HEK293 (cell line): Measurements from ENCODE around the gene KANSL1.

Source experiments
- CTCF ChIA-PET: fragments of 350-600 bp; formaldehyde crosslinking; extraction: SDS; loops from one replicate; lab custom pipeline; 2021; ENCODE audit warnings: antibody characterized with exemption; lab: Yijun Ruan, JAX
- POLR2A ChIA-PET: fragments of 300-600 bp; formaldehyde crosslinking; extraction: SDS; loops from one replicate; lab custom pipeline; 2020; ENCODE audit warnings: antibody characterized with exemption, inconsistent platforms; lab: Yijun Ruan, JAX
- H3K27ac ChIP-seq: fragments of 200-500 bp; sonication (Bioruptor generic); 2 replicates; pipeline ENCODE4 v1.5.1; 2014; ENCODE audit warnings: low read depth, low read length, control low read depth, inconsistent platforms; ENCODE audit errors: extremely low read depth
- H3K36me3 ChIP-seq, 2 experiments: fragments of 200-500 bp in 1 of 2; sonication (Bioruptor generic) in 1 of 2; 1 replicate in 1 of 2; 2 replicates in 1 of 2; pipeline ENCODE4 v1.5.1; 2014 to 2017; ENCODE audit warnings: inconsistent platforms in 2 of 2, low read length in 2 of 2; ENCODE audit not compliant: control insufficient read depth in 2 of 2, insufficient read depth in 1 of 2
- H3K4me1 ChIP-seq: fragments of 200-500 bp; sonication (Bioruptor generic); 2 replicates; pipeline ENCODE4 v1.5.1; 2014; ENCODE audit warnings: mild to moderate bottlenecking, low read length, inconsistent platforms; ENCODE audit not compliant: control insufficient read depth, insufficient read depth
- H3K4me3 ChIP-seq: 2 replicates; pipeline ENCODE4 v1.5.1; 2011; ENCODE audit warnings: low read depth, mild to moderate bottlenecking, control low read depth, low read length, moderate library complexity
- H3K9me3 ChIP-seq: fragments of 200-500 bp; sonication (Bioruptor generic); 2 replicates; pipeline ENCODE4 v1.5.1; 2014; ENCODE audit warnings: low read depth, low read length, inconsistent platforms; ENCODE audit not compliant: control insufficient read depth, insufficient read depth
- MZF1 ChIP-seq: fragments of 450-650 bp; formaldehyde crosslinking; IDR thresholded peaks from 2 replicates; pipeline ENCODE4 v1.5.1; 2017; ENCODE audit warnings: missing biosample characterization, missing genetic modification characterization, borderline replicate concordance
- RBAK ChIP-seq: fragments of 450-650 bp; formaldehyde crosslinking; IDR thresholded peaks from 2 replicates; pipeline ENCODE4 v1.5.1; 2016; ENCODE audit warnings: missing biosample characterization, missing genetic modification characterization
- SP3 ChIP-seq: fragments of 450-650 bp; formaldehyde crosslinking; IDR thresholded peaks from 2 replicates; pipeline ENCODE4 v1.5.1; 2016; ENCODE audit warnings: missing biosample characterization, missing genetic modification characterization
- ZBTB21 ChIP-seq: fragments of 450-650 bp; formaldehyde crosslinking; IDR thresholded peaks from 2 replicates; pipeline ENCODE4 v1.5.1; 2017; ENCODE audit warnings: missing biosample characterization, missing genetic modification characterization
- ZNF10 ChIP-seq: fragments of 450-650 bp; formaldehyde crosslinking; IDR thresholded peaks from 2 replicates; pipeline ENCODE4 v1.5.1; 2017; ENCODE audit warnings: missing biosample characterization, missing genetic modification characterization
- ZNF16 ChIP-seq: fragments of 450-650 bp; formaldehyde crosslinking; IDR thresholded peaks from 2 replicates; pipeline ENCODE4 v1.5.1; 2016; ENCODE audit warnings: low read depth, missing biosample characterization, missing genetic modification characterization
- ZNF184 ChIP-seq: fragments of 450-650 bp; IDR thresholded peaks from 2 replicates; pipeline ENCODE4 v1.5.1; 2018; ENCODE audit warnings: missing biosample characterization, mild to moderate bottlenecking, missing genetic modification characterization
- ZNF223 ChIP-seq: fragments of 450-650 bp; formaldehyde crosslinking; IDR thresholded peaks from 2 replicates; pipeline ENCODE4 v1.5.1; 2016; ENCODE audit warnings: missing biosample characterization, missing genetic modification characterization
- ZNF426 ChIP-seq: fragments of 450-650 bp; formaldehyde crosslinking; IDR thresholded peaks from 2 replicates; pipeline ENCODE4 v1.5.1; 2017; ENCODE audit warnings: missing biosample characterization, missing genetic modification characterization, mild to moderate bottlenecking, inconsistent platforms, moderate library complexity
- ZNF600 ChIP-seq: fragments of 450-650 bp; formaldehyde crosslinking; IDR thresholded peaks from 2 replicates; pipeline ENCODE4 v1.5.1; 2016; ENCODE audit warnings: missing biosample characterization, missing genetic modification characterization
- ZNF610 ChIP-seq: fragments of 450-650 bp; formaldehyde crosslinking; IDR thresholded peaks from 2 replicates; pipeline ENCODE4 v1.5.1; 2016; ENCODE audit warnings: missing biosample characterization, missing genetic modification characterization, borderline replicate concordance
- ZNF707 ChIP-seq: fragments of 450-650 bp; formaldehyde crosslinking; IDR thresholded peaks from 2 replicates; pipeline ENCODE4 v1.5.1; 2016; ENCODE audit warnings: missing biosample characterization, missing genetic modification characterization
- TF ChIP-seq, protein P1 (sequence below): fragments of 450-650 bp; formaldehyde crosslinking; optimal IDR thresholded peaks from 2 replicates; pipeline ENCODE3; 2016; ENCODE audit warnings: missing biosample characterization, mild to moderate bottlenecking, missing genetic modification characterization
- TF ChIP-seq, protein P2 (sequence below): fragments of 450-650 bp; formaldehyde crosslinking; IDR thresholded peaks from 2 replicates; pipeline ENCODE4 v1.5.1; 2016; ENCODE audit warnings: missing biosample characterization, missing genetic modification characterization
- TF ChIP-seq, protein P3 (sequence below): fragments of 450-650 bp; formaldehyde crosslinking; IDR thresholded peaks from 2 replicates; pipeline ENCODE4 v1.5.1; 2016; ENCODE audit warnings: missing biosample characterization, missing genetic modification characterization, borderline replicate concordance
- TF ChIP-seq, protein P4 (sequence below): fragments of 450-650 bp; formaldehyde crosslinking; IDR thresholded peaks from 2 replicates; pipeline ENCODE4 v1.5.1; 2016; ENCODE audit warnings: missing biosample characterization, missing genetic modification characterization, borderline replicate concordance
- TF ChIP-seq, protein P5 (sequence below): fragments of 450-650 bp; formaldehyde crosslinking; IDR thresholded peaks from 2 replicates; pipeline ENCODE4 v1.5.1; 2016; ENCODE audit warnings: missing biosample characterization, missing genetic modification characterization

Gene KANSL1

DNA sequence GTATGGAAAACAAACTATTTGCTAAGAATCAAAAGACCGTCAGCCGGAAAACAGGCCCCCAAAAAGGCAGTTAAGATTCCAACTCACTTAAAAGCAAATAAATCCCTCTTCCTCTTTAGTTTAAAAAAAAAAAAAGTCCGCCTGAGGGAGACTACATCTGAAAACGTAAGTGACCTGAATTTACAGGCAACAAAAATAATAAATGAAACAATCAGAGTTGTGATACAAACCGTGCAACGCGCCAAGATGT lies 1.1 kb downstream of the KANSL1 start:
- TF ChIP-seq SP3 (tag by site-specific recombination): no peak
- TF ChIP-seq, protein P1, sequence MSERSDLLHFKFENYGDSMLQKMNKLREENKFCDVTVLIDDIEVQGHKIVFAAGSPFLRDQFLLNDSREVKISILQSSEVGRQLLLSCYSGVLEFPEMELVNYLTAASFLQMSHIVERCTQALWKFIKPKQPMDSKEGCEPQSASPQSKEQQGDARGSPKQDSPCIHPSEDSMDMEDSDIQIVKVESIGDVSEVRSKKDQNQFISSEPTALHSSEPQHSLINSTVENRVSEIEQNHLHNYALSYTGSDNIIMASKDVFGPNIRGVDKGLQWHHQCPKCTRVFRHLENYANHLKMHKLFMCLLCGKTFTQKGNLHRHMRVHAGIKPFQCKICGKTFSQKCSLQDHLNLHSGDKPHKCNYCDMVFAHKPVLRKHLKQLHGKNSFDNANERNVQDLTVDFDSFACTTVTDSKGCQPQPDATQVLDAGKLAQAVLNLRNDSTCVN (tag by site-specific recombination): no peak
- TF ChIP-seq, protein P2, sequence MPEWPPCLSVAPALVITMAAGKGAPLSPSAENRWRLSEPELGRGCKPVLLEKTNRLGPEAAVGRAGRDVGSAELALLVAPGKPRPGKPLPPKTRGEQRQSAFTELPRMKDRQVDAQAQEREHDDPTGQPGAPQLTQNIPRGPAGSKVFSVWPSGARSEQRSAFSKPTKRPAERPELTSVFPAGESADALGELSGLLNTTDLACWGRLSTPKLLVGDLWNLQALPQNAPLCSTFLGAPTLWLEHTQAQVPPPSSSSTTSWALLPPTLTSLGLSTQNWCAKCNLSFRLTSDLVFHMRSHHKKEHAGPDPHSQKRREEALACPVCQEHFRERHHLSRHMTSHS (tag by site-specific recombination): no peak
- no peak for TF ChIP-seq ZNF426
- TF ChIP-seq, protein P3, sequence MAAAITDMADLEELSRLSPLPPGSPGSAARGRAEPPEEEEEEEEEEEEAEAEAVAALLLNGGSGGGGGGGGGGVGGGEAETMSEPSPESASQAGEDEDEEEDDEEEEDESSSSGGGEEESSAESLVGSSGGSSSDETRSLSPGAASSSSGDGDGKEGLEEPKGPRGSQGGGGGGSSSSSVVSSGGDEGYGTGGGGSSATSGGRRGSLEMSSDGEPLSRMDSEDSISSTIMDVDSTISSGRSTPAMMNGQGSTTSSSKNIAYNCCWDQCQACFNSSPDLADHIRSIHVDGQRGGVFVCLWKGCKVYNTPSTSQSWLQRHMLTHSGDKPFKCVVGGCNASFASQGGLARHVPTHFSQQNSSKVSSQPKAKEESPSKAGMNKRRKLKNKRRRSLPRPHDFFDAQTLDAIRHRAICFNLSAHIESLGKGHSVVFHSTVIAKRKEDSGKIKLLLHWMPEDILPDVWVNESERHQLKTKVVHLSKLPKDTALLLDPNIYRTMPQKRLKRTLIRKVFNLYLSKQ: no peak
- TF ChIP-seq ZNF10 (tag by site-specific recombination): no peak
- no peak for TF ChIP-seq ZNF600
- TF ChIP-seq, protein P4, sequence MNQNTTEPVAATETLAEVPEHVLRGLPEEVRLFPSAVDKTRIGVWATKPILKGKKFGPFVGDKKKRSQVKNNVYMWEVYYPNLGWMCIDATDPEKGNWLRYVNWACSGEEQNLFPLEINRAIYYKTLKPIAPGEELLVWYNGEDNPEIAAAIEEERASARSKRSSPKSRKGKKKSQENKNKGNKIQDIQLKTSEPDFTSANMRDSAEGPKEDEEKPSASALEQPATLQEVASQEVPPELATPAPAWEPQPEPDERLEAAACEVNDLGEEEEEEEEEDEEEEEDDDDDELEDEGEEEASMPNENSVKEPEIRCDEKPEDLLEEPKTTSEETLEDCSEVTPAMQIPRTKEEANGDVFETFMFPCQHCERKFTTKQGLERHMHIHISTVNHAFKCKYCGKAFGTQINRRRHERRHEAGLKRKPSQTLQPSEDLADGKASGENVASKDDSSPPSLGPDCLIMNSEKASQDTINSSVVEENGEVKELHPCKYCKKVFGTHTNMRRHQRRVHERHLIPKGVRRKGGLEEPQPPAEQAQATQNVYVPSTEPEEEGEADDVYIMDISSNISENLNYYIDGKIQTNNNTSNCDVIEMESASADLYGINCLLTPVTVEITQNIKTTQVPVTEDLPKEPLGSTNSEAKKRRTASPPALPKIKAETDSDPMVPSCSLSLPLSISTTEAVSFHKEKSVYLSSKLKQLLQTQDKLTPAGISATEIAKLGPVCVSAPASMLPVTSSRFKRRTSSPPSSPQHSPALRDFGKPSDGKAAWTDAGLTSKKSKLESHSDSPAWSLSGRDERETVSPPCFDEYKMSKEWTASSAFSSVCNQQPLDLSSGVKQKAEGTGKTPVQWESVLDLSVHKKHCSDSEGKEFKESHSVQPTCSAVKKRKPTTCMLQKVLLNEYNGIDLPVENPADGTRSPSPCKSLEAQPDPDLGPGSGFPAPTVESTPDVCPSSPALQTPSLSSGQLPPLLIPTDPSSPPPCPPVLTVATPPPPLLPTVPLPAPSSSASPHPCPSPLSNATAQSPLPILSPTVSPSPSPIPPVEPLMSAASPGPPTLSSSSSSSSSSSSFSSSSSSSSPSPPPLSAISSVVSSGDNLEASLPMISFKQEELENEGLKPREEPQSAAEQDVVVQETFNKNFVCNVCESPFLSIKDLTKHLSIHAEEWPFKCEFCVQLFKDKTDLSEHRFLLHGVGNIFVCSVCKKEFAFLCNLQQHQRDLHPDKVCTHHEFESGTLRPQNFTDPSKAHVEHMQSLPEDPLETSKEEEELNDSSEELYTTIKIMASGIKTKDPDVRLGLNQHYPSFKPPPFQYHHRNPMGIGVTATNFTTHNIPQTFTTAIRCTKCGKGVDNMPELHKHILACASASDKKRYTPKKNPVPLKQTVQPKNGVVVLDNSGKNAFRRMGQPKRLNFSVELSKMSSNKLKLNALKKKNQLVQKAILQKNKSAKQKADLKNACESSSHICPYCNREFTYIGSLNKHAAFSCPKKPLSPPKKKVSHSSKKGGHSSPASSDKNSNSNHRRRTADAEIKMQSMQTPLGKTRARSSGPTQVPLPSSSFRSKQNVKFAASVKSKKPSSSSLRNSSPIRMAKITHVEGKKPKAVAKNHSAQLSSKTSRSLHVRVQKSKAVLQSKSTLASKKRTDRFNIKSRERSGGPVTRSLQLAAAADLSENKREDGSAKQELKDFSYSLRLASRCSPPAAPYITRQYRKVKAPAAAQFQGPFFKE (tag by site-specific recombination): no peak
- no peak for TF ChIP-seq ZNF184 (tag by site-specific recombination)
- TF ChIP-seq, protein P5, sequence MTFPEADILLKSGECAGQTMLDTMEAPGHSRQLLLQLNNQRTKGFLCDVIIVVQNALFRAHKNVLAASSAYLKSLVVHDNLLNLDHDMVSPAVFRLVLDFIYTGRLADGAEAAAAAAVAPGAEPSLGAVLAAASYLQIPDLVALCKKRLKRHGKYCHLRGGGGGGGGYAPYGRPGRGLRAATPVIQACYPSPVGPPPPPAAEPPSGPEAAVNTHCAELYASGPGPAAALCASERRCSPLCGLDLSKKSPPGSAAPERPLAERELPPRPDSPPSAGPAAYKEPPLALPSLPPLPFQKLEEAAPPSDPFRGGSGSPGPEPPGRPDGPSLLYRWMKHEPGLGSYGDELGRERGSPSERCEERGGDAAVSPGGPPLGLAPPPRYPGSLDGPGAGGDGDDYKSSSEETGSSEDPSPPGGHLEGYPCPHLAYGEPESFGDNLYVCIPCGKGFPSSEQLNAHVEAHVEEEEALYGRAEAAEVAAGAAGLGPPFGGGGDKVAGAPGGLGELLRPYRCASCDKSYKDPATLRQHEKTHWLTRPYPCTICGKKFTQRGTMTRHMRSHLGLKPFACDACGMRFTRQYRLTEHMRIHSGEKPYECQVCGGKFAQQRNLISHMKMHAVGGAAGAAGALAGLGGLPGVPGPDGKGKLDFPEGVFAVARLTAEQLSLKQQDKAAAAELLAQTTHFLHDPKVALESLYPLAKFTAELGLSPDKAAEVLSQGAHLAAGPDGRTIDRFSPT (tag by site-specific recombination): no peak
- no peak for TF ChIP-seq ZNF16 (tag by site-specific recombination)
- no peak for TF ChIP-seq ZNF610
- no peak for TF ChIP-seq MZF1
- TF ChIP-seq RBAK (tag by site-specific recombination): no peak
- TF ChIP-seq ZNF223 (tag by site-specific recombination): no peak
- TF ChIP-seq ZNF707 (tag by site-specific recombination): no peak
- no peak for TF ChIP-seq ZBTB21 (tag by site-specific recombination)
- TF ChIP-seq, all 188 proteins: peak for 0
- H3K27ac ChIP-seq: peak overlapping the region; percentile 99
- ChIA-PET CTCF (interaction anchor here (0.7 to 1.2 kb wide), 3 partner anchors 10 to 194 kb away, joined by 3 to 5 read pairs (median 5); no protein-coding TSS in a partner anchor), POLR2A (interaction anchor here (1.1 to 2.0 kb wide), 3 partner anchors 19 to 76 kb away, joined by 3 to 5 read pairs (median 5); no protein-coding TSS in a partner anchor)
- H3K9me3 ChIP-seq: no peaks in the 10 kb centered on the region
- peaks cover 2 to 8% of the 10 kb centered on the region in 2 experiments; a peak in 2 of 3 replicates for H3K36me3 ChIP-seq
- H3K4me3 ChIP-seq: peak overlapping the region; percentile 87
- peaks cover 43% of the 10 kb centered on the region for H3K4me1 ChIP-seq
